K562 (cell line): Measurements from ENCODE around the gene DYNC1I1. TPM values are rescaled to one million over a fixed set of nuclear protein-coding genes. Genes with fewer than 3 reads are reported as not detected.

Source experiments
- ATAC-seq: fragments of 200-7000 bp; cut with Tn5 transposase; 3 replicates; pipeline ENCODE4 v1.9.1; 2020; ENCODE audit warnings: moderate library complexity
- BruUV-seq: library from RNA; stranded (reverse); fragments of 400-500 nt; replicated peaks from 2 replicates; lab custom pipeline; 2021; lab: Mats Ljungman, UMichigan
- CTCF ChIA-PET: fragments of 300-600 bp; formaldehyde crosslinking; extraction: SDS; loops from one replicate; lab custom pipeline; 2021; ENCODE audit warnings: low intra/inter-chr PET ratio; lab: Yijun Ruan, JAX
- POLR2A ChIA-PET: fragments of 300-600, 350-650 bp; sonication (Branson Sonifier 250); formaldehyde crosslinking; extraction: SDS; loops from one replicate; lab custom pipeline; 2021; ENCODE audit warnings: antibody characterized with exemption, inconsistent platforms; lab: Yijun Ruan, JAX
- DNase-seq, 4 experiments: peaks; one replicate each; pipeline versions ENCODE4 v3.0.0 to v3.0.0-alpha.2; 2011 to 2018; ENCODE audit warnings: low spot score in 3 of 4, mixed read lengths in 3 of 4; ENCODE audit errors: extremely low read depth in 1 of 4
- FAIRE-seq: peaks from 2 replicates; lab custom pipeline; 2011; peaks lifted over from hg19 to GRCh38; lab: Jason Lieb, UNC
- H2AFZ ChIP-seq: 2 replicates; pipeline ENCODE4 v1.6.0; 2011; ENCODE audit warnings: low read depth, low read length, control low read depth, inconsistent platforms
- H3K27ac ChIP-seq: fragments of 200-600 bp; 3 replicates; pipeline ENCODE4 v1.8.0; 2011; ENCODE audit warnings: low read depth, mild to moderate bottlenecking, control low read depth, inconsistent platforms, low read length, moderate library complexity, mixed read lengths; ENCODE audit errors: extremely low read depth
- H3K27me3 ChIP-seq, 2 experiments: fragments of 300-600 bp in 1 of 2; 2 replicates in 1 of 2; 3 replicates in 1 of 2; pipeline versions ENCODE4 v1.6.0 to v1.8.0; 2011; ENCODE audit warnings: inconsistent platforms in 2 of 2, low read length in 2 of 2, mild to moderate bottlenecking in 1 of 2, mixed read lengths in 1 of 2, moderate library complexity in 1 of 2; ENCODE audit not compliant: control insufficient read depth in 2 of 2, insufficient read depth in 2 of 2
- H3K36me3 ChIP-seq: fragments of 300-600 bp; 3 replicates; pipeline ENCODE4 v1.8.0; 2011; ENCODE audit warnings: mild to moderate bottlenecking, low read length, inconsistent platforms; ENCODE audit not compliant: control insufficient read depth, insufficient read depth
- H3K4me1 ChIP-seq, 2 experiments: fragments of 200-600 bp in 1 of 2; replicated peaks in 1 of 2; 2 replicates in 1 of 2; 3 replicates in 1 of 2; pipeline versions ENCODE4 v1.5.1 to v1.8.0; 2011; ENCODE audit warnings: inconsistent platforms in 2 of 2, low read length in 2 of 2, mild to moderate bottlenecking in 1 of 2, mixed read lengths in 1 of 2, moderate library complexity in 1 of 2; ENCODE audit not compliant: control insufficient read depth in 2 of 2, insufficient read depth in 2 of 2
- H3K4me2 ChIP-seq: 2 replicates; pipeline ENCODE4 v1.6.1; 2011; ENCODE audit warnings: low read length, control low read depth, inconsistent platforms, mixed read lengths; ENCODE audit not compliant: insufficient read depth
- H3K4me3 ChIP-seq: fragments of 200-600 bp; sonication (generic), shearing (Covaris generic); 2 replicates; pipeline ENCODE4 v1.5.1; 2016; ENCODE audit warnings: control low read depth, inconsistent platforms
- H3K79me2 ChIP-seq: fragments of 200-600 bp; 3 replicates; pipeline ENCODE4 v1.8.0; 2011; ENCODE audit warnings: low read length, inconsistent platforms; ENCODE audit not compliant: control insufficient read depth, insufficient read depth
- H3K9ac ChIP-seq, 2 experiments: 2 replicates each; pipeline versions ENCODE4 v1.6.0 to v1.6.1; 2011; ENCODE audit warnings: low read depth in 2 of 2, low read length in 2 of 2, control low read depth in 1 of 2, inconsistent platforms in 1 of 2, mild to moderate bottlenecking in 1 of 2, mixed read lengths in 1 of 2; ENCODE audit not compliant: insufficient read depth in 1 of 2
- H3K9me1 ChIP-seq: one replicate; pipeline ENCODE4 v1.6.0; 2011; ENCODE audit warnings: inconsistent platforms, mild to moderate bottlenecking, low read length, moderate library complexity; ENCODE audit not compliant: control insufficient read depth, insufficient read depth
- H3K9me3 ChIP-seq: replicated peaks from 2 replicates; pipeline ENCODE4 v1.5.1; 2011; ENCODE audit warnings: low read depth, low read length, inconsistent platforms; ENCODE audit not compliant: control insufficient read depth, insufficient read depth
- H4K20me1 ChIP-seq: replicated peaks from 2 replicates; pipeline ENCODE4 v1.6.1; 2011; ENCODE audit warnings: low read length, inconsistent platforms, mixed read lengths; ENCODE audit not compliant: control insufficient read depth, insufficient read depth
- FIP1L1 ChIP-seq: fragments of 200-400 bp; formaldehyde crosslinking; IDR thresholded peaks from 2 replicates; pipeline ENCODE4 v1.6.1; 2018; ENCODE audit warnings: mild to moderate bottlenecking, low read depth, low read length; ENCODE audit not compliant: poor library complexity, severe bottlenecking
- GABPA ChIP-seq: fragments of 200-800 bp; sonication (Bioruptor generic); conservative IDR thresholded peaks from 2 replicates; pipeline ENCODE4 v1.6.1; 2016; ENCODE audit warnings: low read depth, missing genetic modification characterization, missing compliant biosample characterization
- LARP7 ChIP-seq: fragments of 450-650 bp; IDR thresholded peaks from 2 replicates; pipeline ENCODE4 v1.6.1; 2016
- LEF1 ChIP-seq: fragments of 450-650 bp; IDR thresholded peaks from 2 replicates; pipeline ENCODE4 v1.6.1; 2016; ENCODE audit warnings: mild to moderate bottlenecking
- PHF21A ChIP-seq: fragments of 450-650 bp; IDR thresholded peaks from 2 replicates; pipeline ENCODE4 v1.6.1; 2017; ENCODE audit warnings: low read depth, borderline replicate concordance
- ZBED1 ChIP-seq: IDR thresholded peaks from 2 replicates; pipeline ENCODE4 v1.6.1; 2014
- ZBTB11 ChIP-seq, 3 experiments: fragments of 200-800 bp in 1 of 3; fragments of 250-450 bp in 1 of 3; fragments of 450-650 bp in 1 of 3; sonication (Bioruptor Pico) in 1 of 3; sonication (Bioruptor generic) in 1 of 3; formaldehyde crosslinking in 1 of 3; IDR thresholded peaks; 2 replicates each; pipeline versions ENCODE4 v1.6.1 to v1.8.0; 2016 to 2022; ENCODE audit warnings: mild to moderate bottlenecking in 2 of 3, missing genetic modification characterization in 2 of 3, missing compliant biosample characterization in 1 of 3, moderate library complexity in 1 of 3
- ZFP36 ChIP-seq: fragments of 150-350 bp; IDR thresholded peaks from 2 replicates; pipeline ENCODE4 v1.6.1; 2018; ENCODE audit warnings: low read length, low read depth; ENCODE audit not compliant: partially characterized antibody
- WGBS: fragments of 100-300 bp; shearing (Covaris generic); methylation state at CpG from one replicate; pipeline ENCODE4 v1.1.6; 2016; ENCODE audit warnings: low coverage, mixed read lengths; ENCODE audit not compliant: insufficient coverage; ENCODE audit errors: missing lambda C conversion rate; 5-methylcytosine and 5-hydroxymethylcytosine counted together
- in situ Hi-C: fragments of 300-500 bp; cut with MboI; formaldehyde crosslinking; loops from 4 replicates; pipeline ENCODE4 v1.15.0; 2018; ENCODE audit warnings: inconsistent platforms, mixed read lengths
- intact Hi-C: fragments of 100-400 bp; cut with micrococcal nuclease; formaldehyde crosslinking; loops from 2 replicates; pipeline ENCODE4 v1.14.2; 2022
- polyA plus RNA-seq, 8 experiments: library from polyadenylated mRNA; depleted of rRNA in 4 of 8; stranded (reverse) in 5 of 8; unstranded in 3 of 8; fragments of >200 nt; fragmentation: Nextera tagmentation in 2 of 8; fragmentation: Illumina TruSeq in 1 of 8; extraction: Ambion mirVana in 2 of 8; extraction: Trizol in 1 of 8; gene quantifications; 2 replicates each; pipeline versions ENCODE4 v1.2.1 to v1.2.3, GENCODE V29; 2011 to 2014; ENCODE audit warnings: inconsistent platforms in 1 of 8, missing spikeins in 1 of 8
- total RNA-seq, 7 experiments: library from RNA; depleted of rRNA in 6 of 7; stranded (reverse); fragments of >200 nt in 6 of 7; fragmentation: Illumina TruSeq in 2 of 7; extraction: Trizol in 2 of 7; gene quantifications; 2 replicates each; pipeline versions ENCODE4 v1.2.1 to v1.2.3, GENCODE V29; 2011 to 2021; ENCODE audit warnings: low replicate concordance in 1 of 7
- TF ChIP-seq, protein P1 (sequence below): sonication (generic); formaldehyde crosslinking; IDR thresholded peaks from 2 replicates; pipeline ENCODE4 v1.8.1; 2023; ENCODE audit warnings: mild to moderate bottlenecking, missing genetic modification reagents

DYNC1I1 gene
- total and polyA plus RNA-seq, 9 of the 15 experiments (the other 6 are each of a cell fraction or from before 2014, with no cell fraction given) = 0.22 to 1.5 (median 0.44) TPM

DNA sequence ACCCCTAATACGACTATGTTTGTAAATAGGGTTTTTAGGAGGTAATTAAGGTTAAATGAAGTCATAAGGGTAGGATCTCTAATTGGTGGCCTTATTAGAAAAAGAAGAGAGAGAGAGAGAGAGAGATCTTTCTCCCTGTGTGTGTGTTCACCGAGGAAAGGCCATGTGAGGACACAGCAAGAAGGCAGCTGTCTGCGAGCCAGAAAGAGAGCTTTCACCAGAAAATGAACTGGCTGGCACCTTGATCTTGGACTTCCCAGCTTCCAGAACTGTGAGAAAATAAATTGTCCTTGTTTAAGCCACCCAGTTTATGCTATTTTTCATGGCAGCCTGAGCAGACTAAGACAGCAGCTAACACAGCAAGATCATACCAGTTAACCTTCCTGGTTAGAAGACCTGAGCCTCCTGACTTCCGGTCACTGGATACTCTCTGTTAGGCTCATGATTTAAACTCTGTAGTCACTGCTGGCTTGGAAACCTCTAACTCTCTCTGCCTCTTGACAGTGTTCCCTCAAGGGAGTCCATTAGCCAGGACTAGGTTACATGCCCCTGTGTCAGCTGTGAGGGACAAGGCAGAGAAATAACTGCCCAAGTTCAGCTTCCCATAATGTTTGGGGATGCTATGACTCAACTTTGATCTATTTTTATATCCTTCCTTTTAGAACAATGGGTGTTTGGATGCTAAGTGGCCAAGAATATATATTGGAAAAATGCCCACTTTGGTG lies 102.3 kb downstream of the DYNC1I1 start:
- Histone ChIP-seq H3K4me2 (no peak overlapping the region), H3K79me2 (no peaks in the 10 kb centered on the region), H3K9me3 (no peaks in the 10 kb centered on the region), H2AFZ (no peak overlapping the region), H4K20me1 (no peaks in the 10 kb centered on the region), H3K9me1 (no peaks in the 10 kb centered on the region), H3K9ac (no peak overlapping the region), H3K4me3 (no peak overlapping the region), H3K36me3 (no peaks in the 10 kb centered on the region), H3K4me1 (no peaks in the 10 kb centered on the region), H3K27me3 (no peaks in the 10 kb centered on the region), H3K27ac (no peak overlapping the region)
- FAIRE-seq (no peak), DNase-seq (no peak), ATAC-seq (no peak)
- TF ChIP-seq PHF21A (no peak), GABPA (0 out of 2 replicates have a peak, but pooled peaks have one; percentile 25)
- POLR2A ChIA-PET = no interaction called here
- CTCF ChIA-PET = no interaction called here
- BruUV-seq = no TSS peak
- intact Hi-C loops (loop anchor here (5.0 kb wide), 1 partner anchor 77 kb away; no protein-coding TSS in a partner anchor), in situ Hi-C loops (loop anchor here (5.0 to 25.0 kb wide), 2 partner anchors 152 to 362 kb away; no protein-coding TSS in a partner anchor)
- WGBS = 1% methylated on average over 4 of the region's 4 CpGs

DNA sequence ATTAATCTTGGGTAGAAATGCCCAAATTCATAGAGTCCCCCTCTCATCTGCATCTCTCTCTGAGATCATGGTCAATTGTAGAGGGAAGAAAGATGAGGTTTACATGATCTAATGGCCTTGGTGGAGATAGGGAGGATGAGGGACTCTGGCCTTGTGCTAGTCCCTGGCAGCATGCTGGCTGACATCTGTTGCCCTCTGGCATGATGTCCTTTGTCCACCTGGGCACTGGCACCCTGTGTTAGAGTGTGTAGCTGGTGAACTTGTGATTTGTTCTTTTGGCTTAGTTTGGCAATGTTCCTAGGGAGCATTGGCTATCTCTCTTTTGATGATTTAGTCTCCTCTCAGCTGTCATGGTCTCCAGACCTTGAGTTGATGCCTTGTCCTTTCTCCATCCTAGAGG lies 103.2 kb downstream of the DYNC1I1 start:
- no peak for FAIRE-seq
- TF ChIP-seq ZBTB11 (CRISPR knock-in tag; IDR thresholded peaks at IDR 0.05) (no peak), ZBED1 (no peak), LARP7 (no peak), LEF1 (no peak), FIP1L1 (no peak), ZFP36 (no peak)
- TF ChIP-seq, protein P1, sequence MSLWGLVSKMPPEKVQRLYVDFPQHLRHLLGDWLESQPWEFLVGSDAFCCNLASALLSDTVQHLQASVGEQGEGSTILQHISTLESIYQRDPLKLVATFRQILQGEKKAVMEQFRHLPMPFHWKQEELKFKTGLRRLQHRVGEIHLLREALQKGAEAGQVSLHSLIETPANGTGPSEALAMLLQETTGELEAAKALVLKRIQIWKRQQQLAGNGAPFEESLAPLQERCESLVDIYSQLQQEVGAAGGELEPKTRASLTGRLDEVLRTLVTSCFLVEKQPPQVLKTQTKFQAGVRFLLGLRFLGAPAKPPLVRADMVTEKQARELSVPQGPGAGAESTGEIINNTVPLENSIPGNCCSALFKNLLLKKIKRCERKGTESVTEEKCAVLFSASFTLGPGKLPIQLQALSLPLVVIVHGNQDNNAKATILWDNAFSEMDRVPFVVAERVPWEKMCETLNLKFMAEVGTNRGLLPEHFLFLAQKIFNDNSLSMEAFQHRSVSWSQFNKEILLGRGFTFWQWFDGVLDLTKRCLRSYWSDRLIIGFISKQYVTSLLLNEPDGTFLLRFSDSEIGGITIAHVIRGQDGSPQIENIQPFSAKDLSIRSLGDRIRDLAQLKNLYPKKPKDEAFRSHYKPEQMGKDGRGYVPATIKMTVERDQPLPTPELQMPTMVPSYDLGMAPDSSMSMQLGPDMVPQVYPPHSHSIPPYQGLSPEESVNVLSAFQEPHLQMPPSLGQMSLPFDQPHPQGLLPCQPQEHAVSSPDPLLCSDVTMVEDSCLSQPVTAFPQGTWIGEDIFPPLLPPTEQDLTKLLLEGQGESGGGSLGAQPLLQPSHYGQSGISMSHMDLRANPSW (CRISPR knock-in tag) = no peak

More for the DNA sequence above, 103.2 kb downstream of the DYNC1I1 start:
- Histone ChIP-seq H3K27ac (no peak overlapping the region), H2AFZ (no peak overlapping the region), H3K4me1 (no peaks in the 10 kb centered on the region), H3K27me3 (no peaks in the 10 kb centered on the region), H3K79me2 (no peaks in the 10 kb centered on the region), H4K20me1 (no peaks in the 10 kb centered on the region), H3K9me3 (no peaks in the 10 kb centered on the region), H3K4me3 (no peak overlapping the region), H3K36me3 (no peaks in the 10 kb centered on the region), H3K4me2 (no peak overlapping the region), H3K9me1 (no peaks in the 10 kb centered on the region), H3K9ac (no peak overlapping the region)
- ATAC-seq = no peak
- in situ Hi-C loops (loop anchor here (25.0 kb wide), 1 partner anchor 363 kb away; no protein-coding TSS in a partner anchor), intact Hi-C loops (no loop called here)
- POLR2A ChIA-PET = no interaction called here
- CTCF ChIA-PET = no interaction called here
- DNase-seq = no peak
- no TSS peak for BruUV-seq
